Measurements from ENCODE around the gene TYK2.

DNA sequence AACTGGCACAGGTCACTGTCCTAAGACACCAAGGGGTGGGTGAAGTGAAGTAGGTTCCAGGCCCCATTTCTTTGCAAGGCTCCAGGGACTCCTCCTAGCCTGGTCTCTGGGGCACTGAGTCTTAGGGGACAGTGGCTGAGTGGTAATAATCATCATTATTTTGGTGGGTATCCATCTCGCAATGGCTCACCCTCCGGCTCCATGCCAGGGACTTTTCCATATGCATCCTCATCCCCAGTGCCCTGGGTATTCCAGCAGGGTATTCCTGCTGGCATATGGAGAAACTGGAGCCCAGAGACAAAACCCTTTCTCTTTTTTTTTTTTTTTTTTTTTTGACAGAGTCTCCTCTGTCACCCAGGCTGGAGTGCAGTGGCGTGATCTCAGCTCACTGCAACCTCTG lies 42.5 kb upstream of the TYK2 start:
- TF ChIP-seq, protein P1, sequence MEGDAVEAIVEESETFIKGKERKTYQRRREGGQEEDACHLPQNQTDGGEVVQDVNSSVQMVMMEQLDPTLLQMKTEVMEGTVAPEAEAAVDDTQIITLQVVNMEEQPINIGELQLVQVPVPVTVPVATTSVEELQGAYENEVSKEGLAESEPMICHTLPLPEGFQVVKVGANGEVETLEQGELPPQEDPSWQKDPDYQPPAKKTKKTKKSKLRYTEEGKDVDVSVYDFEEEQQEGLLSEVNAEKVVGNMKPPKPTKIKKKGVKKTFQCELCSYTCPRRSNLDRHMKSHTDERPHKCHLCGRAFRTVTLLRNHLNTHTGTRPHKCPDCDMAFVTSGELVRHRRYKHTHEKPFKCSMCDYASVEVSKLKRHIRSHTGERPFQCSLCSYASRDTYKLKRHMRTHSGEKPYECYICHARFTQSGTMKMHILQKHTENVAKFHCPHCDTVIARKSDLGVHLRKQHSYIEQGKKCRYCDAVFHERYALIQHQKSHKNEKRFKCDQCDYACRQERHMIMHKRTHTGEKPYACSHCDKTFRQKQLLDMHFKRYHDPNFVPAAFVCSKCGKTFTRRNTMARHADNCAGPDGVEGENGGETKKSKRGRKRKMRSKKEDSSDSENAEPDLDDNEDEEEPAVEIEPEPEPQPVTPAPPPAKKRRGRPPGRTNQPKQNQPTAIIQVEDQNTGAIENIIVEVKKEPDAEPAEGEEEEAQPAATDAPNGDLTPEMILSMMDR (IDR thresholded peaks at IDR 0.05) = no peak
- no peak for TF ChIP-seq TEAD4 (CRISPR knock-in tag; IDR thresholded peaks at IDR 0.05)
- TF ChIP-seq, protein P2, sequence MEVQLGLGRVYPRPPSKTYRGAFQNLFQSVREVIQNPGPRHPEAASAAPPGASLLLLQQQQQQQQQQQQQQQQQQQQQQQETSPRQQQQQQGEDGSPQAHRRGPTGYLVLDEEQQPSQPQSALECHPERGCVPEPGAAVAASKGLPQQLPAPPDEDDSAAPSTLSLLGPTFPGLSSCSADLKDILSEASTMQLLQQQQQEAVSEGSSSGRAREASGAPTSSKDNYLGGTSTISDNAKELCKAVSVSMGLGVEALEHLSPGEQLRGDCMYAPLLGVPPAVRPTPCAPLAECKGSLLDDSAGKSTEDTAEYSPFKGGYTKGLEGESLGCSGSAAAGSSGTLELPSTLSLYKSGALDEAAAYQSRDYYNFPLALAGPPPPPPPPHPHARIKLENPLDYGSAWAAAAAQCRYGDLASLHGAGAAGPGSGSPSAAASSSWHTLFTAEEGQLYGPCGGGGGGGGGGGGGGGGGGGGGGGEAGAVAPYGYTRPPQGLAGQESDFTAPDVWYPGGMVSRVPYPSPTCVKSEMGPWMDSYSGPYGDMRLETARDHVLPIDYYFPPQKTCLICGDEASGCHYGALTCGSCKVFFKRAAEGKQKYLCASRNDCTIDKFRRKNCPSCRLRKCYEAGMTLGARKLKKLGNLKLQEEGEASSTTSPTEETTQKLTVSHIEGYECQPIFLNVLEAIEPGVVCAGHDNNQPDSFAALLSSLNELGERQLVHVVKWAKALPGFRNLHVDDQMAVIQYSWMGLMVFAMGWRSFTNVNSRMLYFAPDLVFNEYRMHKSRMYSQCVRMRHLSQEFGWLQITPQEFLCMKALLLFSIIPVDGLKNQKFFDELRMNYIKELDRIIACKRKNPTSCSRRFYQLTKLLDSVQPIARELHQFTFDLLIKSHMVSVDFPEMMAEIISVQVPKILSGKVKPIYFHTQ (CRISPR knock-in tag; IDR thresholded peaks at IDR 0.05) = no peak
- TF ChIP-seq, protein P3, sequence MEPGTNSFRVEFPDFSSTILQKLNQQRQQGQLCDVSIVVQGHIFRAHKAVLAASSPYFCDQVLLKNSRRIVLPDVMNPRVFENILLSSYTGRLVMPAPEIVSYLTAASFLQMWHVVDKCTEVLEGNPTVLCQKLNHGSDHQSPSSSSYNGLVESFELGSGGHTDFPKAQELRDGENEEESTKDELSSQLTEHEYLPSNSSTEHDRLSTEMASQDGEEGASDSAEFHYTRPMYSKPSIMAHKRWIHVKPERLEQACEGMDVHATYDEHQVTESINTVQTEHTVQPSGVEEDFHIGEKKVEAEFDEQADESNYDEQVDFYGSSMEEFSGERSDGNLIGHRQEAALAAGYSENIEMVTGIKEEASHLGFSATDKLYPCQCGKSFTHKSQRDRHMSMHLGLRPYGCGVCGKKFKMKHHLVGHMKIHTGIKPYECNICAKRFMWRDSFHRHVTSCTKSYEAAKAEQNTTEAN (CRISPR knock-in tag; IDR thresholded peaks at IDR 0.05) = no peak
- TF ChIP-seq SMAD3 (CRISPR knock-in tag; IDR thresholded peaks at IDR 0.05; ENCODE audit: borderline replicate concordance) = no peak
- TF ChIP-seq FOXJ3 (CRISPR knock-in tag; IDR thresholded peaks at IDR 0.05; ENCODE audit: borderline replicate concordance) = no peak
- no peak for TF ChIP-seq ZBTB21 (CRISPR knock-in tag; IDR thresholded peaks at IDR 0.05; ENCODE audit: borderline replicate concordance)
- TF ChIP-seq, protein P4, sequence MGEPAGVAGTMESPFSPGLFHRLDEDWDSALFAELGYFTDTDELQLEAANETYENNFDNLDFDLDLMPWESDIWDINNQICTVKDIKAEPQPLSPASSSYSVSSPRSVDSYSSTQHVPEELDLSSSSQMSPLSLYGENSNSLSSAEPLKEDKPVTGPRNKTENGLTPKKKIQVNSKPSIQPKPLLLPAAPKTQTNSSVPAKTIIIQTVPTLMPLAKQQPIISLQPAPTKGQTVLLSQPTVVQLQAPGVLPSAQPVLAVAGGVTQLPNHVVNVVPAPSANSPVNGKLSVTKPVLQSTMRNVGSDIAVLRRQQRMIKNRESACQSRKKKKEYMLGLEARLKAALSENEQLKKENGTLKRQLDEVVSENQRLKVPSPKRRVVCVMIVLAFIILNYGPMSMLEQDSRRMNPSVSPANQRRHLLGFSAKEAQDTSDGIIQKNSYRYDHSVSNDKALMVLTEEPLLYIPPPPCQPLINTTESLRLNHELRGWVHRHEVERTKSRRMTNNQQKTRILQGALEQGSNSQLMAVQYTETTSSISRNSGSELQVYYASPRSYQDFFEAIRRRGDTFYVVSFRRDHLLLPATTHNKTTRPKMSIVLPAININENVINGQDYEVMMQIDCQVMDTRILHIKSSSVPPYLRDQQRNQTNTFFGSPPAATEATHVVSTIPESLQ (CRISPR knock-in tag; IDR thresholded peaks at IDR 0.05) = no peak
